ENCODE data around the gene KRTAP13-4.

The KRTAP13-4 gene

GRCh38 chr21:30430170-30430655 lies at the start of gene KRTAP13-4:
Gene KRTAP13-4 (plus strand): TSS chr21:30430220. CDS start chr21:30430276, 56 bp downstream.
- DNase-seq (ENCODE audit: low spot score in 2 of 2) (no peak), ATAC-seq (ENCODE audit: low read depth) (no peak)
- Mint-ChIP-seq H3K9me3 (peaks cover 2% of the 10 kb centered on the region), H3K4me1 (no peaks in the 10 kb centered on the region), H3K4me3 (no peak within 1 kb of the TSS), H3K27ac (no peak within 1 kb of the TSS), H3K36me3 (no peaks in the 10 kb centered on the region), H3K27me3 (no peaks in the 10 kb centered on the region)

- no peaks in the 10 kb centered on the region for H3K36me3 Mint-ChIP-seq
- peaks cover 2% of the 10 kb centered on the region for H3K9me3 Mint-ChIP-seq
- no peak overlapping the region for H3K27ac Mint-ChIP-seq
- H3K27me3 Mint-ChIP-seq: no peaks in the 10 kb centered on the region
- DNase-seq (ENCODE audit: low spot score in 2 of 2): no peak
- no peak for ATAC-seq (ENCODE audit: low read depth)
- no peak overlapping the region for H3K4me3 Mint-ChIP-seq
- no peaks in the 10 kb centered on the region for H3K4me1 Mint-ChIP-seq
Measured at GRCh38 chr21:30382201-30382600, 47.8 kb upstream of the KRTAP13-4 start.

- H3K4me1 Mint-ChIP-seq: no peaks in the 10 kb centered on the region
- no peaks in the 10 kb centered on the region for H3K27me3 Mint-ChIP-seq
- H3K9me3 Mint-ChIP-seq: peaks cover 10% of the 10 kb centered on the region
- H3K27ac Mint-ChIP-seq: no peak overlapping the region
- no peak for DNase-seq (ENCODE audit: low spot score in 2 of 2)
- no peaks in the 10 kb centered on the region for H3K36me3 Mint-ChIP-seq
- no peak overlapping the region for H3K4me3 Mint-ChIP-seq
- no peak for ATAC-seq (ENCODE audit: low read depth)
Measured at GRCh38 chr21:30391492-30392025, 38.5 kb upstream of the KRTAP13-4 start.

GRCh38 chr21:30395731-30396130 lies 34.3 kb upstream of the KRTAP13-4 start, which contains the start of gene KRTAP13-1:
Gene KRTAP13-1 (plus strand): TSS chr21:30396031. CDS start chr21:30396087, 56 bp downstream.
- Mint-ChIP-seq H3K9me3 (peaks cover 4% of the 10 kb centered on the region), H3K4me3 (no peak within 1 kb of the TSS), H3K27me3 (no peaks in the 10 kb centered on the region), H3K36me3 (no peaks in the 10 kb centered on the region), H3K4me1 (no peaks in the 10 kb centered on the region), H3K27ac (no peak within 1 kb of the TSS)
- no peak for ATAC-seq (ENCODE audit: low read depth)
- no peak for DNase-seq (ENCODE audit: low spot score in 2 of 2)

GRCh38 chr21:30408782-30409494 lies 21.1 kb upstream of the KRTAP13-4 start:
- DNase-seq (ENCODE audit: low spot score in 2 of 2): no peak
- no peak overlapping the region for H3K27ac Mint-ChIP-seq
- H3K4me1 Mint-ChIP-seq: no peaks in the 10 kb centered on the region
- H3K36me3 Mint-ChIP-seq: no peaks in the 10 kb centered on the region
- no peak for ATAC-seq (ENCODE audit: low read depth)
- peaks cover 5% of the 10 kb centered on the region for H3K9me3 Mint-ChIP-seq
- no peak overlapping the region for H3K4me3 Mint-ChIP-seq
- H3K27me3 Mint-ChIP-seq: no peaks in the 10 kb centered on the region

- Mint-ChIP-seq H3K4me1 (no peaks in the 10 kb centered on the region), H3K27me3 (no peaks in the 10 kb centered on the region), H3K4me3 (no peak overlapping the region), H3K27ac (no peak overlapping the region), H3K9me3 (no peaks in the 10 kb centered on the region), H3K36me3 (no peaks in the 10 kb centered on the region)
- no peak for ATAC-seq (ENCODE audit: low read depth)
- no peak for DNase-seq (ENCODE audit: low spot score in 2 of 2)
Measured at GRCh38 chr21:30415993-30416392, 14.0 kb upstream of the KRTAP13-4 start.

- ATAC-seq (ENCODE audit: low read depth) (no peak), DNase-seq (ENCODE audit: low spot score in 2 of 2) (no peak)
- Mint-ChIP-seq H3K4me1 (no peaks in the 10 kb centered on the region), H3K27me3 (no peaks in the 10 kb centered on the region), H3K4me3 (no peak within 1 kb of the TSS), H3K27ac (no peak within 1 kb of the TSS), H3K36me3 (no peaks in the 10 kb centered on the region), H3K9me3 (peaks cover 2% of the 10 kb centered on the region)
Measured at GRCh38 chr21:30425826-30426225, 4.2 kb upstream of the KRTAP13-4 start, which contains the start of gene KRTAP13-3. Gene KRTAP13-3 (minus strand): TSS chr21:30425926. CDS start chr21:30425912, 14 bp downstream.

- ATAC-seq (ENCODE audit: low read depth): no peak
- Mint-ChIP-seq H3K36me3 (no peaks in the 10 kb centered on the region), H3K27ac (no peak overlapping the region), H3K9me3 (peaks cover 2% of the 10 kb centered on the region), H3K27me3 (no peaks in the 10 kb centered on the region), H3K4me1 (no peaks in the 10 kb centered on the region), H3K4me3 (no peak overlapping the region)
- DNase-seq (ENCODE audit: low spot score in 2 of 2): no peak
Measured at GRCh38 chr21:30426731-30427130, 3.3 kb upstream of the KRTAP13-4 start.

- H3K36me3 Mint-ChIP-seq: no peaks in the 10 kb centered on the region
- no peak overlapping the region for H3K4me3 Mint-ChIP-seq
- DNase-seq (ENCODE audit: low spot score in 2 of 2) (no peak), ATAC-seq (ENCODE audit: low read depth) (no peak)
- H3K27me3 Mint-ChIP-seq: no peaks in the 10 kb centered on the region
- no peaks in the 10 kb centered on the region for H3K4me1 Mint-ChIP-seq
- no peak overlapping the region for H3K27ac Mint-ChIP-seq
- H3K9me3 Mint-ChIP-seq: peaks cover 1% of the 10 kb centered on the region
Measured at GRCh38 chr21:30434033-30434631, 4.1 kb downstream of the KRTAP13-4 start.

- Mint-ChIP-seq H3K36me3 (no peaks in the 10 kb centered on the region), H3K4me3 (no peak overlapping the region), H3K9me3 (peaks cover 3% of the 10 kb centered on the region), H3K4me1 (no peaks in the 10 kb centered on the region), H3K27me3 (no peaks in the 10 kb centered on the region), H3K27ac (no peak overlapping the region)
- DNase-seq (ENCODE audit: low spot score in 2 of 2): no peak
- ATAC-seq (ENCODE audit: low read depth): no peak
Measured at GRCh38 chr21:30437010-30437565, 7.1 kb downstream of the KRTAP13-4 start.

- Mint-ChIP-seq H3K4me1 (no peaks in the 10 kb centered on the region), H3K27ac (no peak within 1 kb of the TSS), H3K4me3 (no peak within 1 kb of the TSS), H3K36me3 (no peaks in the 10 kb centered on the region), H3K27me3 (no peaks in the 10 kb centered on the region), H3K9me3 (peaks cover 3% of the 10 kb centered on the region)
- no peak for ATAC-seq (ENCODE audit: low read depth)
- DNase-seq (ENCODE audit: low spot score in 2 of 2): no peak
Measured at GRCh38 chr21:30439975-30440374, 10.0 kb downstream of the KRTAP13-4 start, which contains the start of gene KRTAP15-1. Gene KRTAP15-1 (plus strand): TSS chr21:30440275. CDS start chr21:30440328, 53 bp downstream.

- Mint-ChIP-seq H3K27ac (no peak overlapping the region), H3K27me3 (no peaks in the 10 kb centered on the region), H3K9me3 (peaks cover 2% of the 10 kb centered on the region), H3K4me1 (no peaks in the 10 kb centered on the region), H3K36me3 (no peaks in the 10 kb centered on the region), H3K4me3 (no peak overlapping the region)
- DNase-seq (ENCODE audit: low spot score in 2 of 2) (no peak), ATAC-seq (ENCODE audit: low read depth) (no peak)
Measured at GRCh38 chr21:30443226-30443625, 13.2 kb downstream of the KRTAP13-4 start.

GRCh38 chr21:30444204-30444603 lies 14.2 kb downstream of the KRTAP13-4 start:
- no peaks in the 10 kb centered on the region for H3K27me3 Mint-ChIP-seq
- no peaks in the 10 kb centered on the region for H3K4me1 Mint-ChIP-seq
- DNase-seq (ENCODE audit: low spot score in 2 of 2): no peak
- H3K9me3 Mint-ChIP-seq: peaks cover 2% of the 10 kb centered on the region
- no peak overlapping the region for H3K4me3 Mint-ChIP-seq
- no peak for ATAC-seq (ENCODE audit: low read depth)
- no peak overlapping the region for H3K27ac Mint-ChIP-seq
- H3K36me3 Mint-ChIP-seq: no peaks in the 10 kb centered on the region

GRCh38 chr21:30447056-30447455 lies 17.0 kb downstream of the KRTAP13-4 start:
- no peaks in the 10 kb centered on the region for H3K9me3 Mint-ChIP-seq
- H3K4me3 Mint-ChIP-seq: no peak overlapping the region
- H3K27ac Mint-ChIP-seq: no peak overlapping the region
- no peaks in the 10 kb centered on the region for H3K27me3 Mint-ChIP-seq
- H3K36me3 Mint-ChIP-seq: no peaks in the 10 kb centered on the region
- H3K4me1 Mint-ChIP-seq: no peaks in the 10 kb centered on the region
- no peak for DNase-seq (ENCODE audit: low spot score in 2 of 2)
- no peak for ATAC-seq (ENCODE audit: low read depth)

Measured in memory B cell (primary cell).